ENCODE measurements around the gene CACNA1A. TPM values are rescaled to one million over a fixed set of nuclear protein-coding genes. Genes with fewer than 3 reads are reported as not detected.

Gene CACNA1A
- total and polyA plus RNA-seq, 8 donors = 0.58 to 12.5 (median 3.8) TPM; not detected in 1

- Histone ChIP-seq H3K36me3 (no peaks in the 10 kb centered on the region), H3K27ac (no peak overlapping the region), H3K4me1 (no peaks in the 10 kb centered on the region), H3K27me3 (peaks cover 0 to 4% (median 0%) of the 10 kb centered on the region in 3 donors), H3K9me3 (no peaks in the 10 kb centered on the region), H3K4me3 (no peak overlapping the region)
- DNase-seq = no peak
- TF ChIP-seq EP300 (IDR thresholded peaks at IDR 0.05) (no peak), POLR2A (IDR thresholded peaks at IDR 0.05) (no peak), POLR2AphosphoS5 (IDR thresholded peaks at IDR 0.05) (no peak), CTCF (IDR thresholded peaks at IDR 0.05) (no peak)
- intact Hi-C loops (cut with DNase I; ENCODE audit: low total_unique reads) = no loop called here
- 73 to 88% (median 83%) methylated on average over 6 of the region's 6 CpGs for WGBS, 5 donors
These were observed 94.4 kb downstream of the CACNA1A start for GRCh38 chr19:13411899-13412298.

GRCh38 chr19:13410946-13411345 is 95.3 kb downstream of the CACNA1A start:
- no peak for TF ChIP-seq EP300 (IDR thresholded peaks at IDR 0.05)
- no peak for TF ChIP-seq CTCF (IDR thresholded peaks at IDR 0.05)
- TF ChIP-seq POLR2A (IDR thresholded peaks at IDR 0.05) = no peak
- TF ChIP-seq POLR2AphosphoS5 (IDR thresholded peaks at IDR 0.05) = no peak
- intact Hi-C loops (cut with DNase I; ENCODE audit: low total_unique reads) = no loop called here
- no peak for DNase-seq
- H3K27me3 ChIP-seq = peaks cover 0 to 4% (median 0%) of the 10 kb centered on the region in 3 donors
- H3K27ac ChIP-seq = no peak overlapping the region
- 68 to 85% (median 82%) methylated on average over 1 of the region's 1 CpG for WGBS, 5 donors
- no peaks in the 10 kb centered on the region for H3K9me3 ChIP-seq
- no peak overlapping the region for H3K4me3 ChIP-seq
- H3K4me1 ChIP-seq = no peaks in the 10 kb centered on the region
- H3K36me3 ChIP-seq = no peaks in the 10 kb centered on the region

GRCh38 chr19:13408889-13409518 is 97.3 kb downstream of the CACNA1A start:
- DNase-seq = no peak
- Histone ChIP-seq H3K36me3 (no peaks in the 10 kb centered on the region), H3K9me3 (no peaks in the 10 kb centered on the region), H3K4me3 (no peak overlapping the region), H3K27ac (no peak overlapping the region), H3K4me1 (no peaks in the 10 kb centered on the region), H3K27me3 (peaks cover 0 to 9% (median 0%) of the 10 kb centered on the region in 3 donors)
- intact Hi-C loops (cut with DNase I; ENCODE audit: low total_unique reads) = no loop called here
- no peak for TF ChIP-seq EP300 (IDR thresholded peaks at IDR 0.05)
- no peak for TF ChIP-seq CTCF (IDR thresholded peaks at IDR 0.05)
- TF ChIP-seq POLR2A (IDR thresholded peaks at IDR 0.05) = no peak
- no peak for TF ChIP-seq POLR2AphosphoS5 (IDR thresholded peaks at IDR 0.05)
- 71 to 83% (median 73%) methylated on average over 15 to 16 of the region's 16 CpGs for WGBS, 5 donors

GRCh38 chr19:13404236-13404635 is 102.0 kb downstream of the CACNA1A start:
- TF ChIP-seq EP300 (IDR thresholded peaks at IDR 0.05) = no peak
- no peak for TF ChIP-seq POLR2A (IDR thresholded peaks at IDR 0.05)
- TF ChIP-seq POLR2AphosphoS5 (IDR thresholded peaks at IDR 0.05) = no peak
- TF ChIP-seq CTCF (IDR thresholded peaks at IDR 0.05) = no peak
- Histone ChIP-seq H3K36me3 (no peaks in the 10 kb centered on the region), H3K9me3 (peaks cover 0 to 12% (median 7%) of the 10 kb centered on the region in 4 donors), H3K4me1 (no peaks in the 10 kb centered on the region), H3K27me3 (peaks cover 0 to 21% (median 0%) of the 10 kb centered on the region in 3 donors), H3K4me3 (no peak overlapping the region), H3K27ac (no peak overlapping the region)
- no peak for DNase-seq
- intact Hi-C loops (cut with DNase I; ENCODE audit: low total_unique reads) = no loop called here
- 59 to 73% (median 68%) methylated on average over 7 of the region's 7 CpGs for WGBS, 5 donors
